Measurements from ENCODE around the gene COL10A1. TPM values are rescaled to one million over a fixed set of nuclear protein-coding genes. Genes with fewer than 3 reads are reported as not detected.

COL10A1 gene
- total RNA-seq, 2 donors from 2014 or later: not detected

DNA sequence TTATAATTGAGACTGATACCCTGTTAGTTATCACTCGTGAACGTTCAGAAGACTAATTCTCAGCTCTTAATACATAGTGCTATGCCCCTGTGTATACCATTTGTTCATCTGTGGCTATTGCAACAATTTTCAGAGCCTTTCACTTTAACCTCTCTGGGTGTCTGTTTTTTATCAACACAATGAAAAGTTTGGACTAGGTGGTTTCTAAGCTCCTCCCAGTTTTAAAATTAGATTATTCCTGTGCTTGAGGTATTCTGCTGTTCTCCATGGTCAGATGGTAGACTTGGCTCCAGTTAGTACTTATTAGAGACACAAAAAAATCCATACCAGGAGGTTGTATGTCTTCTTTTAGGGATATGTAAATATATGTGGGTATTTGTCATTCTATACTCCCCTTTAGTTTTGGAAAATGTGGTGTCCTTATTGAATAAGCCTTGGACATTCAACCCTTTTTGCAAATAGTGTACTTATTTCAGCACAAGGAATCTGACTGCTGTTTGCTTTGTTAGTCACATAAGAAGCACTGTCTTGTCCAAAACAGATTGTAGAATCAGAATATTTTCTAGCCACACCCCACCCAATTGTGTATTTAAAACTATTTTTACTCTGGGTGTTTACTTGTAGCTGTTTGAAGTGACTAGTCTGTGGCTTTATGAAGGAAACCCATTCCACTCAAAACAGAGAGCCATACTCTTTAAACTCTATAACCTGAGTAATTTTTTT, 2.0 kb upstream of the COL10A1 start:
- TF ChIP-seq, protein P1, sequence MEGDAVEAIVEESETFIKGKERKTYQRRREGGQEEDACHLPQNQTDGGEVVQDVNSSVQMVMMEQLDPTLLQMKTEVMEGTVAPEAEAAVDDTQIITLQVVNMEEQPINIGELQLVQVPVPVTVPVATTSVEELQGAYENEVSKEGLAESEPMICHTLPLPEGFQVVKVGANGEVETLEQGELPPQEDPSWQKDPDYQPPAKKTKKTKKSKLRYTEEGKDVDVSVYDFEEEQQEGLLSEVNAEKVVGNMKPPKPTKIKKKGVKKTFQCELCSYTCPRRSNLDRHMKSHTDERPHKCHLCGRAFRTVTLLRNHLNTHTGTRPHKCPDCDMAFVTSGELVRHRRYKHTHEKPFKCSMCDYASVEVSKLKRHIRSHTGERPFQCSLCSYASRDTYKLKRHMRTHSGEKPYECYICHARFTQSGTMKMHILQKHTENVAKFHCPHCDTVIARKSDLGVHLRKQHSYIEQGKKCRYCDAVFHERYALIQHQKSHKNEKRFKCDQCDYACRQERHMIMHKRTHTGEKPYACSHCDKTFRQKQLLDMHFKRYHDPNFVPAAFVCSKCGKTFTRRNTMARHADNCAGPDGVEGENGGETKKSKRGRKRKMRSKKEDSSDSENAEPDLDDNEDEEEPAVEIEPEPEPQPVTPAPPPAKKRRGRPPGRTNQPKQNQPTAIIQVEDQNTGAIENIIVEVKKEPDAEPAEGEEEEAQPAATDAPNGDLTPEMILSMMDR (IDR thresholded peaks at IDR 0.05): no peak
- H3K27ac ChIP-seq: no peak overlapping the region
- DNase-seq: no peak

DNA sequence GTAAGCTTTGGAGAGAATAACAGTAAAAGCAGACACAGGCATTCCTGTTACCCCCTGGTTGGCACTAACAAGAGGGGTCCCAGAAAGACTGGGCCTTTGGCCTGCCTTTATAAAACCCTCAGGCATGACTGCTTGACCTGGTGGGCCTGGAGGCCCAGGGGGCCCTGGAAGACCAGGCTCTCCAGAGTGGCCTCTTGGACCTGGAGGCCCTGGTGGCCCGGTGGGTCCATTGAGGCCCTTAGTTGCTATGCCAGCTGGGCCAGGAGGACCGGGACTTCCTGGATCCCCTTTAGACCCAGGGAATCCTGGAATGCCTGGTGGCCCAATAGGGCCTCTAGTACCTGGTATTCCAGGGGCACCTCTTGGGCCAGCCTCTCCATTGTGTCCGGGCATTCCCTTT, 5.5 kb downstream of the COL10A1 start:
- H3K27ac ChIP-seq: no peak overlapping the region
- no peaks in the 10 kb centered on the region for H3K4me1 ChIP-seq
- no peaks in the 10 kb centered on the region for H3K9me3 ChIP-seq
- no peak for DNase-seq
- intact Hi-C loops (cut with DNase I): no loop called here
- H3K4me3 ChIP-seq: no peak overlapping the region
- TF ChIP-seq, protein P1 (IDR thresholded peaks at IDR 0.05): no peak
- H3K9ac ChIP-seq (ENCODE audit: low read depth in 2 of 2, low read length in 2 of 2): no peak overlapping the region
- no peaks in the 10 kb centered on the region for H3K27me3 ChIP-seq
- H3K36me3 ChIP-seq: no peaks in the 10 kb centered on the region

More for the DNA sequence above, 2.0 kb upstream of the COL10A1 start:
- no peaks in the 10 kb centered on the region for H3K36me3 ChIP-seq
- no peak overlapping the region for H3K9ac ChIP-seq (ENCODE audit: low read depth in 2 of 2, low read length in 2 of 2)
- no peaks in the 10 kb centered on the region for H3K4me1 ChIP-seq
- intact Hi-C loops (cut with DNase I): no loop called here
- H3K9me3 ChIP-seq: no peaks in the 10 kb centered on the region
- no peak overlapping the region for H3K4me3 ChIP-seq
- no peaks in the 10 kb centered on the region for H3K27me3 ChIP-seq

DNA sequence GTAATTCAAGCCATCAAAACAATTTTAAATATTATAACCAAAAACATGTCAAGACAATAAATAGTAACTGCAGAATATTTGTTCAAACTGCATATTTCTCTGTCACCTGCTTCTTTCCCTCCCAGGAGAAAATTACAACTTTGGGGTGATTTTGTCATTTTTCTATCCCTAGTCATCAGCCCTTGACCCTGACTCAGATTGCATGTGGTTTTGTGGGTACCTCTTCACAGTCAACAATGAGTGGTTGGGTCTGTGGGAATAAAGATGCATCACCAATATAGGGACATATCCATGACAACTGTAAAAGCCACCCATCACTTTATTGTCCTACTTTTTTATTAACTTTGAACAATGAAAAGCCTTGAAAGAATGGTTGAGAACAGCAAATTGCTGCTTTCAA, 7.3 kb downstream of the COL10A1 start:
- Histone ChIP-seq H3K9me3 (no peaks in the 10 kb centered on the region), H3K36me3 (no peaks in the 10 kb centered on the region), H3K9ac (ENCODE audit: low read depth in 2 of 2, low read length in 2 of 2) (no peak overlapping the region), H3K27ac (no peak overlapping the region), H3K4me1 (no peaks in the 10 kb centered on the region), H3K4me3 (no peak overlapping the region), H3K27me3 (no peaks in the 10 kb centered on the region)
- no peak for DNase-seq
- intact Hi-C loops (cut with DNase I): no loop called here
- TF ChIP-seq, protein P1 (IDR thresholded peaks at IDR 0.05): no peak

DNA sequence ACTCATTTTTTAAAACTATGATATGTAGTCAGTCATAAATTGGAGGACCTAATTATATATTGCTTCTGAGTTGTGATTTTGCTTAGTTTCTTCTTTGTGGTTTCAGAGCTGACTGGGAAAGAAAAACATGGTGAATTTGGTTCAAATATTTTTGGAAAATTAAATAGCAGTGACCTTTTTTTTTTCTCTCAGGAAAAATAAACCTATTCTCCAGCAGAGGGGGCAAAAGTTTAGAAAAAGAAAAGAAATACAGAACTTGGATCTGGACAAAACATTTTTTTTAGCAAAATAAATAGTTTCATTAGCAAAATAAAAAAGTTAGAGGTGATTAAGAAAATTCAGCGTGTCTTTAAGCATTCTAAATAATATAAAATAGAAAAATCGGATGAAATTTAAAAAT, 10.2 kb downstream of the COL10A1 start:
- Histone ChIP-seq H3K4me3 (no peak overlapping the region), H3K9me3 (no peaks in the 10 kb centered on the region), H3K27ac (no peak overlapping the region), H3K4me1 (no peaks in the 10 kb centered on the region), H3K9ac (ENCODE audit: low read depth in 2 of 2, low read length in 2 of 2) (no peak overlapping the region), H3K36me3 (no peaks in the 10 kb centered on the region), H3K27me3 (no peaks in the 10 kb centered on the region)
- TF ChIP-seq, protein P1 (IDR thresholded peaks at IDR 0.05): no peak
- DNase-seq: no peak
- intact Hi-C loops (cut with DNase I): no loop called here

DNA sequence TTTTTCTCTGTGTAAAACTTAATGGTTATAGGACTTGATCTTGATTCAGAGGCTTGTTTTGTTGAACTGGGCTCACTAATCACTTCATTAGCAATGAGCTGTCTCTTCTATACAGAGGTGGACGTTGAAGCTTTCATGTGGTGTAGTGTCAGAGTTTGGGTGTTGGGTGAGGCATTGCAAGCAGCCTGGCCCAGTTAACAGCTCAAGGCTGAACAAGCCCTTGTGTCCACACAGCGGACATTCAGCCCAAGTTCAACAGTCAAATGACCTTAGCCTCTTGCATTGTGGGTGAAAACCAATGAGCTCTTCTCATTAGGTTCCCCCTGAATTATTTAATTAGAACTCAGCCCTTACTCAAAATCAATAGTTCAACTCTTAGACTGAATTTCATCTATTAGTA, 12.5 kb downstream of the COL10A1 start:
- intact Hi-C loops (cut with DNase I): no loop called here
- TF ChIP-seq, protein P1 (IDR thresholded peaks at IDR 0.05): no peak
- Histone ChIP-seq H3K9ac (ENCODE audit: low read depth in 2 of 2, low read length in 2 of 2) (no peak overlapping the region), H3K27me3 (no peaks in the 10 kb centered on the region), H3K36me3 (no peaks in the 10 kb centered on the region), H3K4me3 (no peak overlapping the region), H3K4me1 (no peaks in the 10 kb centered on the region), H3K27ac (no peak overlapping the region), H3K9me3 (no peaks in the 10 kb centered on the region)
- DNase-seq: no peak

All from colonic mucosa (tissue), 4 donors.